ENCODE results near the gene PINK1.
"Not testable (repeated sequence)": the region's sequence is repeated elsewhere in the genome, so short reads cannot be mapped to it uniquely, and the experiment has no call there.

The PINK1 gene

GRCh38 chr1:20633190-20634064 is at the start of gene PINK1:
TSS of gene PINK1 (plus strand) at chr1:20633458. CDS start at chr1:20633549, 91 bp downstream.
- DNase-seq = peak; percentile 87 to 91

- DNase-seq = no peak
Observed at GRCh38 chr1:20584890-20585289, 48.4 kb upstream of the PINK1 start.

DNA sequence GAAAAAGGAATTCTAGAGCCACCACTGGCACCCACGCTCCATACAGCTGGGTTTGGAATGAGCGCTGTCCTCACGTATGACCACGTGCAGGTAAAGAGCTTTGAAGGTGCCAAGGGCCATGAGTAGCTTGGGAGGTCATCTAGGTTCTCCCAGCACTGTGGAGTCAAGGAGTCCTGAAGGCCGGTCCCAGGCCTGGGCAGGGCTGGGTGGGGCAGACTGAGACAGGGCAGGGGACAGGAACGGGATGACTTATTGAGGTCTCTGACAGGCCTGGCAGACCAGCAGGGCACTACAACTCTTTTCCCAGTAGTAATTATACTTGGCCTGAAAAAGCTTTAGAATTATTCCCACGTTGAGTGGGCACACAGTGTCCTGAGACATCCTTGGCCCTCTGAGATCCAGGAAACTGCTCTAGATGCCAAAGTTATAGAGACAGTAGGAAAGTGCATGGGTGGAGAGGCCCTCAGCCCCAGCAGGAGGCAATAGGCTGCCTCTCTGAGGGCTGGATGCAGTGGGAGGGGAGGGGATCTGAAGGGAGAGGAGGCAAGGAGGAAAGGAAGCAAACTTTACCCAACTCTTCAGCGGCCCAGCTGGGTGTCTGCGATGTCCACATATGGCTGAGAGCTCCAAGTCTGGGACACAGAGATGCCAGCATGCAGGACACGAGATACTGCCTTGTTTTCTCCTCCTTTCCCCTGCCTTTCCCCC is 46.2 kb upstream of the PINK1 start:
- DNase-seq = no peak

DNA sequence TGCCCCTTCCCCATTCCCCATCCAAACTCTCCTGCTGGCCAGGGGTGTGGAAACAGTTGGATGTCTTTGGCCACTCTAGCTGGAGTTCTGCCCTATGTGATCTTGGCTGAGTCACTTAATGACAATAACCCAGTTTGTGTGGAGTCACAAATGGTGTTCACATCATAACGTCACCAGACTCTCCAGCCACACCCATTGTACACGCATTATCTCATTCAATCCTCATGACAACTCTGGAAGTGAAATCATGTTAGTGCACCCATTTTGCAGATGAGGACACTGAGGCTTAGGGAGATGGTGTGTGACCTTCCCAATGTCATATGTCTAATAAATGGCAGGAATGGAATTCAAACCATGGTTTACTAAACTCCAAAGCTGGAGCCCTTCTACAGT is 45.6 kb upstream of the PINK1 start:
- no peak for DNase-seq

DNA sequence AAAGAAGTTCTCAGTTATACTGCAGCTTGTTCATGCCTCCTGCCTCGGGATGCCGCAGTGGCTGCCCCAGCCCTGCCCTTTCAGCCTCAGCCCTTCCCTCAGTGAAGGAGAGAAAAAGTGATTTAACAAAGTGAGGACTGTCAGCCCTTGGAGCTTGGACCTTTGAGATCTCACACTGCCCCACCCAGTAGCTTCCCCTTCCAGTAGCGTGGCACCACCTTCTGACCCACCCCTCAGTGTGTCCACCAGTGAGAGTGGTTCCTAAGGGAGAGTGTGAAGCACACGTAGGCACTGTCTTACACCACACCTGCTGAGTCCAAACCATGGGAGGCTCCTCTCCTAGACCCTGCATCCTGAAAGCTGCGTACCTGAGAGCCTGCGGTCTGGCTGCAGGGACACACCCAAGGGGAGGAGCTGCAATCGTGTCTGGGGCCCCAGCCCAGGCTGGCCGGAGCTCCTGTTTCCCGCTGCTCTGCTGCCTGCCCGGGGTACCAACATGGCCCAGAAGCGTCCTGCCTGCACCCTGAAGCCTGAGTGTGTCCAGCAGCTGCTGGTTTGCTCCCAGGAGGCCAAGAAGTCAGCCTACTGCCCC is 44.5 kb upstream of the PINK1 start, which contains the start of gene CDA:
Gene CDA, plus strand, starts transcription at position 464 of the 592 bp plus-strand sequence. Its CDS starts 33 bp downstream, at position 497.
- peak in 1 of 2 donors; percentile 23 for DNase-seq

DNA sequence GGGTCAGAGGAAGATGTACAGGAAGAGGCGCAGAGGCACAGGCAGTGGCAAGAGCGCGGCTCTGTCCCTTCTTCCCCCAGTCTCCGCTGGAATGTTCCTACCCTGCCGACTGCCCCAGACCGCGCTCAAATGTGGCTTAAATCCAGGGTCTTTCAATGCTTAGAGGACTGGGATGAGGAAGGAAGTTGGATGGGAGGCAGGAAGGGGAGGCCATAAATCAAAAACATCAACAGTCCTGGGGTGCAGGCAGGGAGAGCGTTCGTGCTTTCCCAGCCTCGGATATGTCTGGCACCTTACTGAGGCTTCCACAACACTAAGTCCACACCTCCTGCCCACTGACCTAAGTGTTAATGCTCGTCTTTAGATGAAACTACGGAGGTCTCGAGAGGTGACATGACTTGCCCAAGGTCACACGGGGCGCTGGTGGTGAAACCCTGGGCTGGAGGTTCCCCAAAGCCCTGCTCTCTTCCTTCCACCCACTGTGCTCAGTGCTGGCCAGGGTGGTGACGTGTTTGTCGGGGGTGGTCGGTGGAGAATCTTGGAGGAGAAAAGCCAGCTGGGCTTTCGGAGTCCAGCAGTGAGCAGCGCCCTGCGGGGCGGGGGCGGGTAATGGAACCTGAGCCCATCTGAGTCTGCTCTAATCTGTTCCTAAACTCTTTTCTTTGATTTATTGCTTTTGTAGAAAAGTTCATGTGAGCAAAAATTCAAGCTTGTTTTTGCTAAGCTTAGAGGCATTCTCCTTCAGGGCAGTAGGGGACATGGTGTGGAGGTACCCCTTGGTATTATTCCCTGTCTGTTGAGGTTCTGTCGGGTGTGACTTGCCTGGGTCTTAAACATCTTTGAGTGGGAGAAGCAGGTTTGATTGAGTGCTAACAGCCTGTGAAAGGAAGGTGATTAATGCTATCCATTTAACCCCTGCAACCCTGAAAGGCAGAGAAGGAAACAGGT is 43.7 kb upstream of the PINK1 start:
- peak in 1 of 2 donors; percentile 29 for DNase-seq

GRCh38 chr1:20590306-20590777 is 42.9 kb upstream of the PINK1 start:
- peak in 1 of 2 donors; percentile 53 for DNase-seq

GRCh38 chr1:20593756-20594155 is 39.5 kb upstream of the PINK1 start:
- DNase-seq = no peak

- DNase-seq = no peak
Observed at GRCh38 chr1:20594746-20595145, 38.5 kb upstream of the PINK1 start.

- no peak for DNase-seq
Observed at GRCh38 chr1:20596106-20596505, 37.2 kb upstream of the PINK1 start.

- no peak for DNase-seq
Observed at GRCh38 chr1:20597650-20598049, 35.6 kb upstream of the PINK1 start.

- DNase-seq = no peak
Observed at GRCh38 chr1:20600156-20600555, 33.1 kb upstream of the PINK1 start.

DNA sequence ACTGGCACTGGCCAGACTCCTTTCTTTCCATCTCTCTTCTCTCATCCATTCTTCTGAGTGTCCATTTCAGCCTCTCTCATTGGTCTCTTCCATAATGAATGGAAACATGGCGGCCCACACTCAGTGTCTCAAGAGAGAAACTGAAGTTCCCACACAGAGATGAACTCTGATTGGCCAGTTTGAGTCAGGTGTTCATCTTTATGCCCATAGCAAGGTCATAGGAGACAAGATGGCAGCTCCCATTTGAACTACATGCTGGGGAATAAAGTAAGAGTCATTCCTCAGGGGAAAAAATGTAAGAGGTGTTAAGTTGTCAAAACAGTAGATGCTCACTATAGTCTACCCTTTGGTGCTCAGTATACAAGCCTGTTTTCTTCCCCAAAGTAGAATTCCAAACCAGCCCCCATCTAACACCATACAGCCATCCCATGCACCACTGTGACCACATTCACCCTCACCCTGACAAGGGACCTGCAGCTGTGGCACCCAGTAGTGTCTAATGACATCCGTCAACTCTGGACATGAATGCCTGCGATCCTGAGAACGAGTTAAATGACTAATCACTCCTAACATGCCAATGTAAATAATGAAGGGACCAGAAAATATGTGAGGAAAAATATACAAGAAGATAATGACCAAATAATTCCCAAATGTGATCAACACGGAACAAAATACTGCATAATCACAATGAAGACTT is 32.0 kb upstream of the PINK1 start:
- no peak for DNase-seq

- DNase-seq = no peak
Observed at GRCh38 chr1:20602851-20603450, 30.3 kb upstream of the PINK1 start.

- DNase-seq = peak in 1 of 2 donors; percentile 17
Observed at GRCh38 chr1:20603504-20604464, 29.5 kb upstream of the PINK1 start.

GRCh38 chr1:20604678-20605077 is 28.6 kb upstream of the PINK1 start:
- DNase-seq = no peak

GRCh38 chr1:20606801-20607570 is 26.3 kb upstream of the PINK1 start:
- not testable (repeated sequence) for DNase-seq

- no peak for DNase-seq
Observed at GRCh38 chr1:20609541-20609940, 23.7 kb upstream of the PINK1 start.

- no peak for DNase-seq
Observed at GRCh38 chr1:20610970-20611369, 22.3 kb upstream of the PINK1 start.

Data from CD4-positive, alpha-beta T cell treated with Interleukin-4 for 1 hour (primary cell).